A172 (cell line): ENCODE results near the gene MPPED1. TPM values are rescaled to one million over a fixed set of nuclear protein-coding genes. Genes with fewer than 3 reads are reported as not detected.

Source experiments
- DNase-seq: peaks from one replicate; pipeline ENCODE4 v3.0.0-alpha.2; 2015; ENCODE audit warnings: low spot score
- total RNA-seq: library from RNA; depleted of rRNA; stranded (reverse); fragments of >200 nt; shearing (Covaris generic); gene quantifications from 2 replicates; pipeline ENCODE4 v1.2.3, GENCODE V29; 2014

The MPPED1 gene
- total RNA-seq, 1 experiment from 2014 or later, result not detected

DNA sequence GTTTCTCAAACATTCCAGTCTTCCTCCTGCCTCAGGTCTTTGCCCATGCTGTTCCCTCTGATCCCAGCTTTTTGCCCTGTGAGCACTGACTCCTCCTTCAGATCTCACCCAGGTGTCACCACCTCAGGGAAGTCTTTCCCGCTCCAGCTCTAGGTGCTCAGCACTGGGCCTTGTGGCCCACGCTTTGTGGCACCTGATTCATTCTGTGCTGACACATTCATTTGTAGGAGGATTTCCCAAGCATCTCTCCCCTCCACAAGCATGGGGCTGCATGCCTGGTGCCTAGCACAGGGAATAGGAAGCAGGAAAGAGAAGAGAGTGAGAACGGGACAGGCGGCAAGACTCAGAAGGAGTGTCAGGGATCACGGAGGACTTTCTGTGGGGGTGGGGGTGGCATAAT is 17.6 kb downstream of the MPPED1 start:
- DNase-seq, result no peak

DNA sequence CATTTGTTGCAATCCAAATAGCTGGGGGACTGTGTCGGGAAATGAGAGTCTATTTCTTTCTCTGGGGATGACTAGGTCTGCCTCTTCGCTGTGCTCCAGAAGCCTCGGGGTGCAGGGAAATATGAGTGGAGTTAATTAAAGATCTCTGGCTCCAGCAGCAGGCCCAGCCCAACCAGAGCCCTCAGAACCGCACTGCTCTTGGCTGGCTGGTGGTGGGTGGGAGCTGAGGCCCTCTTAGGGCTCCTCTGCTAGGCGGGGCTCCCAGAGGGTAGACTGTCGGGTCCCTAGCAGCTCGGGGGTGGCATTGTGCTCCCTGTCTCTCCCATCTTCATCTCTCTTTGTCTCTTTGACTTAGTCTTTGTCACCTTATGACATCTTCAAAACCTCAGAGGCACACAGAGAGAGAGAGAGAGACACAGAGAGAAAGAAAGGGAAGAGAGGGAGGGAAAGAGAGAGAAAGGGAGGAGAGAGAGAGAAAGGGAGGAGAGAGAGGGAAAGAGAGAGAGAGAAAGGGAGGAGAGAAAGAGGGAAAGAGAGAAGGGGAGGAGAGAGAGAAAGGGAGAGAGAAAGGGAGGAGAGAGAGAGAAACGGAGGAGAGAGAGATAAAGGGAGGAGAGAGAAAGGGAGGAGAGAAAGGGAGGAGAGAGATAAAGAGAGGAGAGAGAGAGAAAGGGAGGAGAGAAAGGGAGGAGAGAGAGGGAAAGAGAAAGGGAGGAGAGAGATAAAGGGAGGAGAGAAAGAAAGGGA is 20.2 kb downstream of the MPPED1 start:
- no peak for DNase-seq

DNA sequence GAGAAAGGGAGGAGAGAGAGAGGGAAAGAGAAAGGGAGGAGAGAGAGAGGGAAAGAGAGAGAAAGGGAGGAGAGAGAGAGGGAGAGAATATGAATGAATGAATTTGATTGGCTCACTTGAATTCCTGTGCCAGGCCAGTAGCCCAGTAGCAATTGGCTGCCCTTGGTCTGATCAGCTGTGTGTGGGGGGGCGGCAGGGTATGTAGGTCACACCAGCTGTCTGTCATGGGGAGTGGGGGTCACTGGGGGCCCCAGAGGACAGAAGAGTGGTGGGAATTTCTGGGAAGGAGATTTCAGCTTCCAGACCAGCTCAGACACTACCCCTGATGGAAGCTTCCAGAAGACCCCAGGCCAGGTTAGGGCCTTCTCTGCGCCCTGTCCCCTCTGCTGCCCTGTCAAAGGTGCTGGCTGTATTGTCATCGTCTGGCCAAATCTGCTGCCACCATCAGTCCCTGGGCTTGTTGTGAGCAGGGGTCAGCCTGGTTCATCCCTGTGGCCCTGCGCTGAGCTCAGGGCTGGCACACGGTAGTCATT is 21.1 kb downstream of the MPPED1 start:
- DNase-seq, result no peak

DNA sequence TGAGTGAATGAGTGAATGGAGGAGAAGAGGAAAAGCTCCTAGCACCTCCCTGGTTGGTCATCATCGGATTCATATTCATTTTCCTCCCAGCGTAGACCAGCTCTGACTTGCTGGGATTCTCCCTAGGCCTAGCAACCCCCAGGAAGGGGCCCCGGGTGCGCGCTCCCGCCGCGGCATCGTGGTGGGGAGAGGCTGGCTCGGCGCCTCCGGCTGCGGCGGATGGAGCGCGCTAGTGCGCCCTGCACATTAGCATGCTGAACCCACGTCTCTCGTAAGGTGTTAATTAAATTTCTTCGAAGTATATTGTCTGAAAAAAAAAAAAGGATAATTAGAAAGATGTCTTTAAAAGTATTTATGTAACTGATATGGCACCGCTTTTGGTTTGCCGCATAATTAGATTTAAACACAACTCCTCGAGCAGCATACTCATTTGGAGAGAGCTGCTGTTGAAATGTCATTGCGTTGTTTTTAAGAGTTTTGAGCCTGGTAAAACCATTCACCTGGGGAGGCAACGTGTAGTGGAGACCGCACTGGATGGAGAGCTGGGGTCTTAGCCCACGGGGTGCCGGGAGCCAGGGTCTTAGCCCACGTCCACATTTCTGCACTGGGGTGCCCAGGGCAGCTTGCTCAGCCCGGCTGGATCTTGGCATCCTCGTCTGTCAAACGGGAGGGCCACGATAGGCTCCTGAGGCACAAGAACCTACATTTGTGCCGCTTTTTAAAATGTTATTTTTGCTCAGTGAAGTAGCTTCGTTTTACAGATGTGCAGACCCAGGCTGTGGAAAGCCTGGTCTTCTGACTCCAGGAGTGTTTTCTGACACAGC is 21.8 kb downstream of the MPPED1 start:
- DNase-seq, result no peak

DNA sequence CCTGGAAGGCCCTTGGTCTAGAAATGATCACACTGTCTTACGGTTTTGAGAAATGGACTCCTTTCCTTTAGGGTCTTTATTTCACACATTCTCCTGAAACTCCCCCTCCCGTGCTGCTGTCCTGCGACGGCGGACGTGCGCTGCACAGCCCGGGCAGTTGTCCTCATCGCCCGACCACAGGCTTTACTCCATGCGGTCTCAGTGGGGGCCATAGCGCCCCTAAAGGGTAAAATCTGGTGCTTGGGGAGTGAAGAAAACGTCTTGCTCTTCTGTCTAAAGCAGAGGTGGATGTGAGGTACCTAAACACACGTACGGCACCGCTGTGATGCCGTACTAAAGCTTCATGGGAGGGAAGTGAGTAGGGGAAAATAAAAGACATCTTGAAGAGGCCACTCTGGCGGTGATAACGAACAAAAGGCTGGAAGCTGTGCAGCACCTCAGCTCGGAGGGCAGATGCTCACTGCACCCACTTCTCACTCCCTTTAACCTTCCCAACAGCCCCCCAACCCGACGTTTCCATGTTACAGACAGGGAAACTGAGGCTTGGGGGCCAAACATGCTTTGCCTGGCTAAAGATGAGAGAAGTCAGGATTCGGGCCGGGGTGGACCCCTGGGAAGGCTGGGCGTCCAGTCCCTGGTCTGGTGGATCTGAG is 22.6 kb downstream of the MPPED1 start:
- DNase-seq, result no peak

DNA sequence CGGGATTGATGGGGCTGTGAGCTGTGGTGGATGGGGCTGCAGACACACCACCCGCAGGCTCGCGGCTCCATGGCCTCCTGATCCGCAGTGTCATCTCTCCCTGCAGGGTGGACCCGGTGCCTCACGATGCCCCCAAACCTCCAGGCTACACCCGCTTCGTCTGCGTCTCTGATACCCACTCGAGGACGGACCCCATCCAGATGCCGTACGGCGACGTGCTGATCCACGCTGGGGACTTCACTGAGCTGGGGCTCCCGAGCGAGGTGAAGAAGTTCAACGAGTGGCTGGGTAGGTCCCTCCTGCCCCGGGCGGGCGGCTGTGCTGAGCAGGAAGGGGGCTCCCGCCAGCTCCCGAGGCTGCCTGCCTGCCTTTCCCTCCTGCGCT is 23.1 kb downstream of the MPPED1 start:
- no peak for DNase-seq

DNA sequence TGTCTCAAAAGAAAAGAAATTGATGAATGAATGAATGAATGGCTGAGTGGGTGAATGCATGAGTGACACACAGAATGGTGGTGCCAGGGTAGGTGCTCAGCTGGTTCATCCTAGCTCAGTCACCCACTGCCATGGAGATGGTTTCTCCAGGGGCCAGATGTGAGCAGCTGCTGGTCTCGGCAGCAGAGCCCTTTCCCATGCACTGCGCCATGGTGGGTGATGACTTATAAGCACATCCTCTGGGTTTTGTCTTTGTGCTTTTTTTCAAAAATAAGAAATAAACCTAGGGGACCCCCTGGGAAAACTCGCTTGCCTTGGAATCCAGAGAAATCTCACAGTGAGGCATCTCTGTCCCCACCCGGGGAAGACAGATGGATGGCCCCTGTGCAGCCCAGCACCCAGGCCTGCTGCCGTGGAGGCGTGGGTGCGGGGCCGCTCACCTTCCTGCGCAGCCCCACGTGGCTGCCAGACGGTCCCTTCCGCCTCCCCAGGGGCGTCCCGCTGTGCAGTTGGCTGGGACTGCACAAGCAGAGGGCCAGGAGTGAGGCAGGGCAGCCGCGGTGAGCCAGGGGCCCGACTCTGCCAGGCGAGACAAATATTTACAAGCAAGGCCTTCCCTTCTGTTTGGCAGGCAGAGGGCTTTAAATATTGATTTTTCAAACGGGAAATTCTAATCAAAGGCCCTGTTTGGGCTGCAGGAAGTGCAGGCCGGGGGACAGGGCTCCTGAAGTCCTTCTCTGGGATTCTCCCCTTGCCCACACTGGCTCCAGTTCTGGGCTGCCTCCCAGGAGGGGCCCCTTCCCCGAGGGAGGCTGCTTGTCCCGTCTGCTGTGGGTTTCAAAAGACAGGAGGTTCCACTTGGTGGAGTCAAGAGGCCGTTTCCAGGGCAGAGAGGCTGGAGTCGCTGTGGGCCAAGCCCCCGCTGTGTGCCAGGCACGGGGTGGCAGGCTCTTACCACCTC is 24.3 kb downstream of the MPPED1 start:
- DNase-seq, result no peak

DNA sequence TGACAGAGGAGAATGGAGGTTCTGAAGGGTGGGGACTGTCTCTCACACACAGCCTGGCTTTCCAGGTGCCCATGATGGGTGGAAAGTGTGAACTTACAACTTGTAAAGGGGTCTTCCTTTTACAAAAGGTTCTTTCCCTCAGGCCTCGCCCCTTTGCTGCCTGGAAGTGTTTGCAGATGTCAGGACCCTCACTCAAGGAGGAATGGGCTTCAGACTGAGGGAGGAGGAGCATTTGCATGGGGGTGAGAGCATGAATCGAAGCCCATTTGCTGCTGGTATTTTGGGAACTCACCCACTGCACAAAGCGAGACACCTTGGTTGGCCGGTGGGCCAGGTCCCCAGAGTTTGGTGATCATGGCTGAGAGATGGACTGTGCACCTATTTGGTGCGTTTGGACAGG is 25.1 kb downstream of the MPPED1 start:
- DNase-seq, result no peak

DNA sequence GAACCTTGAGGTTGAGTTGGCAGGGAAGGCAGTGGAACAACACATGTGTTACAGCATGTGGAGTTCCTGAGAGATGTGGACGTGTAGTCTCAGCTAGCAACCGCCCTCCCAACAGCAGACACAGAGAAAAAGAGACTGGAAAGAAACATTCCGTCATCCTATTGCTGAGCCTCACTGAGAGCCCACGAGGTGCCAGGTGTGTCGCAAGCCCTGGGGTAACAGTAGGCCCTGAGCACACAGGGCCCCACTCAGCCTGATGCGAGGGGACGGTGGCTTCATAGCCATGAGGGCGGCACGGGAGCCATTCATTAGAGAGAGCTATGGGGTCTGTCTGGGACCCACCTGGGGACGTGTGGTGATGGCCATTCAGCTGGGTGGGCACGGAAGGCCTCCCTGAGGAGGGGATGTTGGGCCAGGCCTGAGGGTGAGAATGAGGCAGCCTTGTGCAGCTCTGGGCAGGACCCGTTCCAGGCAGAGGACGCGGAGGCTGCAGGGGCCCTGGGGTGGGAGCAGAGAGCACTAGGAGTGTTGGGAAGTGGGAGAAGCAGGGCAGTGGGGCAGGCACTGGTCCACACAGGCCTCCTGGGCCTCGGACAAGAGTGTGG is 26.2 kb downstream of the MPPED1 start:
- no peak for DNase-seq

DNA sequence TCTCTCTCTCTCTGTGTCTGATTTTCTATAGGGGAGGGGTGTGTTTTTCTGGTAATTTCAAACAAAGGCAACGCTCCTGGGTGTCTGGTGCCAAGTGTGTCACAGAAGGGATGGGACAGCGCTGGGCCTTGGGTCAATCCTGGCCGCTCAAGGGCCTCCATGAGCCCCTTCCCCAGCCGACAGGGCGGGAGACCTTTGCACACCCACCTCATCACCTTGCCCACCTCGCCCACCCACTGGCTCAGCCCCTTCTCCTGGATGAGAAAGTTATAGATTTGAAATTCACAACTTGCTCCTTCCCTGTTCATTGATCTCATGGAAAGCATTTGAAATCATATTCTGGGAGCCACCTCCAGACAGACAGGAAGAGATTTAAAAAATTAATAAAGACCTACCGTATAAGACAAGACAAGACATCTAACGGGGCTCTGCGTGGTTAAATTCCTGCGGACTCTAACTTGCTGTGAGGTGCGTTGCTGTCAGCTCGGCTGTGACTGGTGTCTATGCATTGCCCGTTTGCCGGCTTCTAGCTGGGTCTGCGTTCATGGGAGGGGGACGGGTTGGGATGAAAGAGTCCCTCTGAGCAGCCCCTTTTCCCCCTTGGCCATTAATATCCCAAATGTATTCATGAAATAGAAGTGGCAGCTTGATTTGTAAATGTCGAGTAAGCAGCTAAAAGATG is 27.0 kb downstream of the MPPED1 start:
- no peak for DNase-seq

DNA sequence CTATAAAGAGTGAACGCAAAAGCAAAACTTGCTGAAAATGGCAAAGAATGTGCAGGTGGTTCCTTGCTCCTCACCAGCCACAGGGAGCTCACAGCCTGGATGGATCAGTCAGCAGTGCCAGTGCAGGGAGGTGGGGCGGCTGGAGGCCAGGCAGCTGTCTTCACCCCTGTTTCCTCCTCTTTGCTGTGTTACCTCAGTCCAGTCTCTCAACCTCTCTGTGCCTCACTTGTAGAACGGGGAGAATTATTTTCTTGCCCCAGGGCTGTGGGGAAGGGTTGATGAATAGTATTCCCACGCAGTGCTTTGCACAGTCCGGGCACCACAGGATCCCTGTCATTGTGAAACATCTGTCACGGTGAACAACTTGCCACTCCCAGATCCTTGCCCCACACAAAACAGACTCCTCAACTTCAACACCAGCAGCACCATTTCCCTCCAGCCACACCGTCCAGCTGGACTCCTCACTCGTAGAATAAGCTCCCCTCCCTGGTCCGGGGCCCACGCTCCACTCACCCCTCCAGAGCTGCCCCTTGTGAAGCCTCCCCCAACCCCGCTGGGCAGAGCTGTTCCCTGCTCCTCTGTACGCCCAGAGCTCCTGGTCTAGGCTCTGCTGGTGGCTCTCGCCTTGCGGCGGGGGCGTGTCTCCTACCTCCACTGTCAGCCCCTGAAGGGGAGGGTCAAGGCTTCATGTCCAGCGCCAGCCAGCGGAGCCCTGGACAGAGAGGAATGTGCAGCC is 27.7 kb downstream of the MPPED1 start:
- no peak for DNase-seq

DNA sequence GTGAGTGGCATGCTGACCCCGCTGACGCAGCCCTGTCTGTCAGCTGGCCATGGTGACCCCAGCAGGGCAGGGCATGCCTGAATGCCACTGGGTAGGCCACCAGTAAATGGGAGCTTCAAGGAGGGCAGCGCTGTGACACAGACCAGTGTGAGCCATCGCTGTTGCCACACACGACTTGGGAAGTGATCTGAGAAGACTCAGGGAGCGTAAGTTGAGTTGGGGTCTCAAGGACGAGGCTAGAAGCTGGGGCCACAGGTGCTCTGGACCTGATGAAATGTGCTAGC is 28.2 kb downstream of the MPPED1 start:
- DNase-seq, result no peak

DNA sequence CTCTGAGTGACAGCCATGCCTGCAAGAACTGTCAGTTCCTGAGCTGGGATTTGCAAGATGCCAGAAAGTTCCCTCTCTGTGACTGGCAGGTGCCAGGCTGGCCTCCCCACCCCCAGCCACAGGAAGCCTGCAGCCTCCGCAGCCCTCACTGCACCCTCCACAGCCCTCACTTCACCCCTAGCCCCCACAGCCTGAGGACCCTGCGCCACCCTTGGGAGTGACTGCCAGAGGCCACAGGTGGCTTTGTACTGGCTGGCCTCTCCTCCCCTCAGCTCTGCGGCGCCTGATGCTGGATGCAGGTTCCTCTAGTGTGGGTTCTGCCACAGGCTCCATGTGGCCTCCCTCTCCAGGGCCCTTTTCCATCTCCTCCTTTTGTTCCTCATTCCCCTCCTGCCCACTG is 28.7 kb downstream of the MPPED1 start:
- no peak for DNase-seq

DNA sequence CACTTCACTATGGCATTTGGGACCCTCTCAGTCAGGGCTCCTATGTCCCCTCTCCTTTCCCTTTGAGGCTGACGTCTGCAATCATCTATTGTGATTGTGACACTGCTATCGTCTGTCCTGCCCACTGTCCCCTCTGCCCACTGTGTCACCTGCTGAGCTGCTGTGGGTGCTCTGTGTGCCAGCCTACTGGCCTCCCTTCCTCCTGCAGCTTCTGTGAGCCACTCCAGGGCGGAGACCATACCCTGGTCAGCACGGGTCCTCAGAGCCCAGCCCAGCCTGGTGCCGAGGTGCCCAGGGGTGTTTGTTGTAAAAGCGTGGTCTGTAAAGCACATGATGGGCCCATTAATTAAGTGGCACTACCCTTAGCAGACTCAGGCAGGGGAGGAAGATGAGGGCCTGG is 29.4 kb downstream of the MPPED1 start:
- DNase-seq, result no peak

DNA sequence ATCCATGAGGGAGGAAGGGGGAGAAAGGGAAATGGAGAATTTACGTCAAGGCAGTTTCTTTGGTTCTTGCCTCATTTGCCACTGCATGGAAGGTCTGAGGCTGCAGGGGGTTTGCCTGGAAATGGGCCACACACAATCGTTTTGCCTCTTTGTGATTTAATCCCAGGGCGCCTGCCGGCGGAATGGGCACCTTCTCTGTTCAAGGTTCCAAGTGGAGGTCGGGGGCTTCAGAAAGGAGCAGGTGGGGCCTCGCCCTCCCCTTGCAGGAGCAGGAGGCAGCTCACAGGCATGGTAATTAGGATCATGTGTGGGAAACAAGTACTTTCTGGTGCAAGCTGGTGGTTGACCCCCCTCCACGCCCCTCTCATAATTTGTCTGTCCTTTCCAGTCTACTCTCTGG is 29.9 kb downstream of the MPPED1 start:
- DNase-seq, result no peak

DNA sequence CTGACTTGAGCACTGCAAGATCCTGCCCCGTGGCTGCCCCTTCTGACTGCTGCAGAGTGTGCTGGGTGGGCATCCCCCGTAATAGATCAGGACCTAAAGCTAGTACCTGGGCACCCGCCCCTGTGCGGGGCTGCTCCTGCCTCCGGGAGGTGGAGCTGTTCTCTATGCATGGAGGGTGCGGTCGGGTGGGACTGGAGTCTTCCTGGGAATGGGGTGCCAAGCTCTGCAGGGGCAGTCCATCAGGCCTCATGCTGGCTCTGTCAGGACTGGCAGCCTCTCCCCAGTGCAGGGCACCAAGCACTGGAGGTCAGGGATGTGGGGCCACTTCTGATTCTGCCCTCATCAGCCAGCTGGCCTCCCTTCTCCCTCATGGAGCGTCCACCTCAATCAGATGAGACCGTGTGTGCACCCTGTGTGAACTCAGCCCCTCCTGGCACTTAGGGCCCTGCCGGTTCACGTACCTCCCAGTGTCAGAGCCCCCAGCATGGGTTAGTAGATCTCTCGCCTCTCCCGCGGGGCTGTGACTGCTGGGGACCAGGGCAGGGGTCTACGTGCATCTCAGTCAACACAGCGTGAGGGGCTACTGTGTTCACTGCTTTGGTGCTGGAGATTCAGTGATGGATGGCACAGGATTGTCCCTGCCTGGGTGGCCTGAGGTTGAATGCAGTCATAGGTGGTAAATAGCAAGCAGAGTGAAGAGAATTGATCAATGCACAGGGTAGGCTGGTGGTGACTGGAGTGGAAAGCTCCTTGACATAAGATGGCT is 30.8 kb downstream of the MPPED1 start:
- DNase-seq, result no peak

DNA sequence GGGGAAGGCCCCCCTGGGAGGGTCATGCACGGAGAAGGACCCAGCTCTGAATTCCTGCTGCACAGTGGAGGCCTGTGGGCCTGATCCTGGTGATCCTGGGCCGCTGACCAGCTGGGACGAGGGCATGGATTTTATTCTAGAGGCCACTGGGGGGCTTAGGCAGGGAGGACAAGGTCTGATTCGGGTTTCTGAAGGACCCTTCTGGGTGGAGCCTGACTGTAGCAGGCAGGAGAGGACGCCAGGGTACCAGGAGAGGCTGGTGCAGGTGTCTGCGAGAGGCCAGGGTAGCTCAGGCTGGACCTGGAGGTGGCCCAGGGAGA is 31.3 kb downstream of the MPPED1 start:
- DNase-seq, result no peak

DNA sequence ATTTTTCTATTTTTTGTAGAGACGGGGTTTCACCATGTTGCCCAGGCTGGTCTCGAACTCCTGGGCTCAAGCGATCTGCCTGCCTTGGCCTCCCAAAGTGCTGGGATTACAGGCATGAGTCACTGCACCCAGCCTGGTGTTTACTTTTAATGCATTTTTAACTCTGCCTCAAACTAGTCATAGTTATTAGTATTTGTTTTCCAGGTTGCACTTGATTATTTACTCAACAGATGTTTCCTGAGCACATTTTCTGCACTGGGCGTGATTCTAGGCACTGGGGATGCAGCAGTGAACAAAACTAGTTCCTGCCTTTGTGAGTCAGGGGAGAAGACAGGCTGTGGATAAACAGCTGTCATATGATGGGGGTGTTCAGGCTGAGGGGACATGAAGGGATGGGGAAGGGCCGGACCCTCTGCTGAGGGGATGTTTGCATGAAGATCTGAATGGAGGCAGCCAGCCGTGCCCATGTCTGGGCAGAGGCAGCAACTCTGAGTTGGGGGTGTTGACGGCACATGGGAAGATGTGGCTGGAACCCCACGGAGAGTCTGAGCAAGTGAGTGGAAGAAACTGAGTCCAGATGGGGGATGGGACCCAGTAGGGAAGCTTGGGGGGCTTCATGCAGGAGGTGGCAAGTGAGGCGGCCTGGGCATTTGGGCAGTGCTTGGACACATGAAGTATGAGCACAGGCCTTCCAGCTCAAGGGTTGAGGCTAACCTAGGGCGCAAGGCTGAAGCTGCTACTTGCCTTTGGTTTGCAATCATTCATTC is 34.4 kb downstream of the MPPED1 start:
- no peak for DNase-seq

DNA sequence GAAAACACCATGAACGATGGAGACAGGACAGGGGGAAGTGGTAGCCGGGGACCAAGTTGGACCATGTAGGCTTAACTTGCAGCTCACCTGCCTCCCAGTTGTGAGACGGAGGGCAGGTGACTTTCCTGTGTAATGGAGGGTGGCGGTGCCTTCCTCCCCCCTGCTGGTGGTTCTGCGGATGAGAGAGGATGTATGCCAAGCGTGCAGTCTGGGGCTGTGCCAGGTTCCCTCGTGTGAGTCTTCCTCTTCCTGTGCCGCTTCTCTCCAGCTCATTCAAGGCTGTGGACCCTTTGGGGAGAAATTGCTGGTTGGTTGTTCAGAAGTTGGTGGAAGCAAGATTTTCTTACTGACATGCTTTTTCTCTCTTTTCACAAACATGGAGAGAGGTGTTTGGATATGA is 35.1 kb downstream of the MPPED1 start:
- peak; percentile 14 for DNase-seq
